PC-3 (cell line): Measurements from ENCODE around the gene EOLA1. TPM values are rescaled to one million over a fixed set of nuclear protein-coding genes. Genes with fewer than 3 reads are reported as not detected.

Experiments used
- ATAC-seq: fragments of 200-7000 bp; cut with Tn5 transposase; 2 replicates; pipeline ENCODE4 v1.9.1; 2020; ENCODE audit warnings: mild to moderate bottlenecking, moderate library complexity
- BruUV-seq: library from RNA; stranded (reverse); fragments of 400-500 nt; replicated peaks from 2 replicates; lab custom pipeline; 2021; lab: Mats Ljungman, UMichigan
- CTCF ChIA-PET: fragments of 300-600 bp; sonication (Branson Sonifier 250); formaldehyde crosslinking; loops from one replicate; lab custom pipeline; 2022; ENCODE audit warnings: antibody characterized with exemption; lab: Charles Lee
- POLR2A ChIA-PET: fragments of 300-600 bp; sonication (Branson Sonifier 250); formaldehyde crosslinking; loops from one replicate; lab custom pipeline; 2022; ENCODE audit warnings: antibody characterized with exemption; ENCODE audit not compliant: unreplicated experiment; lab: Charles Lee
- DNase-seq: peaks from one replicate; pipeline ENCODE4 v3.0.0-alpha.2; 2015
- H2AFZ ChIP-seq: fragments of 300-600 bp; sonication (generic); 2 replicates; pipeline ENCODE4 v1.6.0; 2016; ENCODE audit warnings: antibody characterized with exemption, low read length
- H3F3A ChIP-seq: fragments of 300-600 bp; sonication (generic); one replicate; pipeline ENCODE4 v1.6.0; 2017; ENCODE audit warnings: antibody characterized with exemption, low read length, control low read depth, mild to moderate bottlenecking; ENCODE audit not compliant: unreplicated experiment
- H3K27ac ChIP-seq: fragments of 300-600 bp; sonication (generic); 2 replicates; pipeline ENCODE4 v1.5.1; 2016; ENCODE audit warnings: mild to moderate bottlenecking, low read length
- H3K27me3 ChIP-seq: fragments of 300-600 bp; sonication (generic); 2 replicates; pipeline ENCODE4 v1.6.1; 2016; ENCODE audit warnings: low read length, mixed read lengths
- H3K36me3 ChIP-seq: fragments of 300-600 bp; sonication (generic); 2 replicates; pipeline ENCODE4 v1.6.1; 2016; ENCODE audit warnings: low read depth, mixed run types, low read length, mixed read lengths
- H3K4me1 ChIP-seq: fragments of 300-600 bp; sonication (generic); 2 replicates; pipeline ENCODE4 v1.5.1; 2016; ENCODE audit warnings: low read length; ENCODE audit not compliant: insufficient read depth
- H3K4me2 ChIP-seq: fragments of 300-600 bp; sonication (generic); 2 replicates; pipeline ENCODE4 v1.6.0; 2016; ENCODE audit warnings: low read length
- H3K4me3 ChIP-seq: fragments of 300-600 bp; sonication (generic); 2 replicates; pipeline ENCODE4 v1.5.1; 2016; ENCODE audit warnings: mild to moderate bottlenecking, low read length, mixed read lengths
- H3K79me2 ChIP-seq: fragments of 300-600 bp; sonication (generic); 2 replicates; pipeline ENCODE4 v1.6.1; 2017; ENCODE audit warnings: low read length, mixed read lengths
- H3K9ac ChIP-seq: fragments of 300-600 bp; sonication (generic); 2 replicates; pipeline ENCODE4 v1.6.0; 2016; ENCODE audit warnings: mild to moderate bottlenecking, low read length
- H3K9me2 ChIP-seq: fragments of 300-600 bp; sonication (generic); replicated peaks from 2 replicates; pipeline ENCODE4 v1.6.1; 2016; ENCODE audit warnings: mixed run types, low read length, mixed read lengths
- H3K9me3 ChIP-seq: fragments of 300-600 bp; sonication (generic); 2 replicates; pipeline ENCODE4 v1.6.1; 2016; ENCODE audit warnings: low read length, mixed read lengths
- H4K20me1 ChIP-seq: fragments of 300-600 bp; sonication (generic); 2 replicates; pipeline ENCODE4 v1.6.1; 2016; ENCODE audit warnings: low read length, mixed read lengths
- EZH2 ChIP-seq: fragments of 300-600 bp; sonication (generic); IDR thresholded peaks from one replicate; pipeline ENCODE4 v1.6.1; 2017; ENCODE audit warnings: antibody characterized with exemption, mild to moderate bottlenecking, low read length; ENCODE audit not compliant: unreplicated experiment
- EZH2phosphoT487 ChIP-seq: fragments of 300-600 bp; sonication (generic); IDR thresholded peaks from 2 replicates; pipeline ENCODE4 v1.6.1; 2018; ENCODE audit warnings: mild to moderate bottlenecking, antibody characterized with exemption, low read length, borderline replicate concordance
- intact Hi-C: fragments of 100-400 bp; cut with micrococcal nuclease; formaldehyde crosslinking; loops from 2 replicates; pipeline ENCODE4 v1.9.0; 2023
- total RNA-seq: library from RNA; depleted of rRNA; stranded (reverse); fragments of >200 nt; gene quantifications from 2 replicates; pipeline ENCODE4 v1.2.3, GENCODE V29; 2014
- TF ChIP-seq, protein P1 (sequence below): fragments of 300-600 bp; sonication (generic); conservative IDR thresholded peaks from 2 replicates; pipeline ENCODE4 v1.5.1; 2017; ENCODE audit warnings: antibody characterized with exemption, low read depth, mild to moderate bottlenecking, low read length

EOLA1 gene
- total RNA-seq, 1 experiment from 2014 or later: 21.7 TPM

DNA sequence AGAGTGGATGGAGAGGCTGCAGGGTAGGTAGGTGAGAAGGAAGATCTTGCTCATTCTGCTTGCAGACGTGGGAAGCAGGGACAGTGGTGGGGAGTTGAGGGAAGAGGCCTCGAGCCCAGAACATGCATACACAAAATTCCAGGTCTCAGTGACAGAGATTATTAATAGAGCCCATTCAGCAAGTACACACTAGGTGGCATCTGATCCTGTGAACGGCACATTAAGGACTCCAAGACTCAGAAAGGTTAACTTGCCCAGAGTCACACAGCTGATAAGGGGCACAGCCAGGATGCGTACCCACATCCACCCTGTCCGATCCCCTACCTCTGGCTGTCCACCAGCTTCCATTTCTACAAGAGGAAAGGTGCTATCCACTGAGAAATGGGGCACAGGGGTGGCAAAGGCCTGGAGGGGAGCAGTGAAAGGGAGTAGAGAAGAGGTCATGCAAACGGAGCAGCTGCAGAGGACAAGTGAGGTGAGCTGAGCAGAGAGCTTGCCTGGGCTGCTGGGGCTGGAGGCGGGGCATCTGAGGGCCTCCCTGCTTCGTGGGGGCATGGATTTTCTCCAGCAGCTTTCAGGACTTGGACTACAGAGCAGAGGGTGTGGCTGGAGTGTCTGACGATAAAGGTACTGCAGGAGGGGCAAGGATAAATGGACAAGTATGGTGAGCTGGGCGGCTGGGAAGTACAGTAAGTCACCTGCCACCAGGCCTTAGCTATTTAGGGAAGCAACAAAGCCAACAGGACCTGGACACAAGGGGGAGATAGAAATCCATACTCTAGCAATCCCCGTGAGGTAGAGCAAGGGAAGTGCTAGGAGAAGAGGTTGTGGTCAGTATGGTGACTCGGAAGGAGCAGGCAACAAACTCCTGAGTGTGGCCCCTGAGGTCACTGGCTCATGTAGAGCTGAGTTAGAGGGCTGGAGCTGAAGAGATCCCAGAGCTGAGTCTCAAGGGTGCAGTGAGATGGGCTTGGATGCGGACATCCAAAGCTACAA, 46.9 kb upstream of the EOLA1 start:
- peak; percentile 8; the same call in 1 of the 2 replicates for ATAC-seq
- CTCF ChIA-PET: interaction anchor here (0.8 to 1.1 kb wide), 2 partner anchors 17 to 18 kb away, joined by 3 read pairs; no protein-coding TSS in a partner anchor
- TF ChIP-seq, protein P1, sequence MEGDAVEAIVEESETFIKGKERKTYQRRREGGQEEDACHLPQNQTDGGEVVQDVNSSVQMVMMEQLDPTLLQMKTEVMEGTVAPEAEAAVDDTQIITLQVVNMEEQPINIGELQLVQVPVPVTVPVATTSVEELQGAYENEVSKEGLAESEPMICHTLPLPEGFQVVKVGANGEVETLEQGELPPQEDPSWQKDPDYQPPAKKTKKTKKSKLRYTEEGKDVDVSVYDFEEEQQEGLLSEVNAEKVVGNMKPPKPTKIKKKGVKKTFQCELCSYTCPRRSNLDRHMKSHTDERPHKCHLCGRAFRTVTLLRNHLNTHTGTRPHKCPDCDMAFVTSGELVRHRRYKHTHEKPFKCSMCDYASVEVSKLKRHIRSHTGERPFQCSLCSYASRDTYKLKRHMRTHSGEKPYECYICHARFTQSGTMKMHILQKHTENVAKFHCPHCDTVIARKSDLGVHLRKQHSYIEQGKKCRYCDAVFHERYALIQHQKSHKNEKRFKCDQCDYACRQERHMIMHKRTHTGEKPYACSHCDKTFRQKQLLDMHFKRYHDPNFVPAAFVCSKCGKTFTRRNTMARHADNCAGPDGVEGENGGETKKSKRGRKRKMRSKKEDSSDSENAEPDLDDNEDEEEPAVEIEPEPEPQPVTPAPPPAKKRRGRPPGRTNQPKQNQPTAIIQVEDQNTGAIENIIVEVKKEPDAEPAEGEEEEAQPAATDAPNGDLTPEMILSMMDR: 0 out of 2 replicates have a peak, but pooled peaks have one; percentile 19
- TF ChIP-seq EZH2phosphoT487: no peak
- no peak for TF ChIP-seq EZH2
- intact Hi-C loops: loop anchor here (2.0 kb wide), 1 partner anchor 47 kb away; the partner anchor contains the start of gene EOLA1
- H2AFZ ChIP-seq: no peak overlapping the region
- BruUV-seq: no TSS peak
- DNase-seq: peak; percentile 43
- no peaks in the 10 kb centered on the region for H3K79me2 ChIP-seq
- H3K27me3 ChIP-seq: no peaks in the 10 kb centered on the region
- peak overlapping the region; percentile 61 for H3K4me2 ChIP-seq
- POLR2A ChIA-PET: no interaction called here
- no peaks in the 10 kb centered on the region for H4K20me1 ChIP-seq
- no peak overlapping the region; the same call in 1 of the 2 replicates for H3K4me3 ChIP-seq
- peaks cover 49% of the 10 kb centered on the region for H3K4me1 ChIP-seq
- no peaks in the 10 kb centered on the region for H3K9me3 ChIP-seq
- peaks cover 60% of the 10 kb centered on the region for H3K36me3 ChIP-seq
- H3K9ac ChIP-seq: peak overlapping the region; percentile 45
- no peaks in the 10 kb centered on the region for H3K9me2 ChIP-seq
- H3F3A ChIP-seq: peaks cover 10% of the 10 kb centered on the region
- H3K27ac ChIP-seq: peak overlapping the region; percentile 89

DNA sequence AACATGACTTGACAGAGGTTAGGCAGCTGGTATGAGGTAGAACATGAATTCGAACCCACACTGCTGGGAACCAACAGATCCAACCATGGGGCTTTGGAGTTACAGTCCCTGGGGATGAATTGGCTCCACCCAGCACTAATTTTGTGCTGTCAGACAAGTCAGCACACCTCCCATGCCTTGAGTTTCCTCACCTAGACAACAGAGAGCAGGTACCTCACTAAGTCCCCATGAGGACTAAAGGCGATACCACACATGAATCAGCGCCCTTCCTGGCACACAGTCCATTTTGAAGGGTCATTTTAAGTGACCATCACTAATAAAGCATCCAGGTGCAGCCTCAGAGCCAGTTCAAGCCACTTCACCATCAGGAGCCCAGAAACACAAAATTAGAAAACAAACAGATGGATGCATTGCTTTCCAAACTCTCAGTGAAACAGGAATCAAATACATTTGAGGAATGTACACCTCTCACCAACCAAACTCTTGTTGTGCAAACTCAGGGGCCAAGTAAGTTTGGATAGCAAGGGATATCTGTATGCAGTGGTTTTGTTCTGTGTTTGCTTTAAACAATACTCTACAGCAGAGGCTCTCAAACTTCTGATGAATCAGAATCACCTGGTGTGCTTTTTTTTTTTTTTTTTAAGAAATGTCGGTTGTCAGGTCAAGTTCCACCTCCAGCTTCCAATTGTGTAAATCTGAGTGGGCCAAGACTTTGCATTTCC, 45.8 kb upstream of the EOLA1 start:
- H3K27ac ChIP-seq: peak overlapping the region; percentile 89
- BruUV-seq: no TSS peak
- TF ChIP-seq EZH2: no peak
- TF ChIP-seq EZH2phosphoT487: no peak
- TF ChIP-seq, protein P1: no peak
- peak overlapping the region; percentile 45 for H3K9ac ChIP-seq
- peaks cover 10% of the 10 kb centered on the region for H3F3A ChIP-seq
- no peaks in the 10 kb centered on the region for H3K27me3 ChIP-seq
- H3K9me2 ChIP-seq: no peaks in the 10 kb centered on the region
- peak overlapping the region; percentile 61 for H3K4me2 ChIP-seq
- H2AFZ ChIP-seq: no peak overlapping the region
- peak; percentile 48 for ATAC-seq
- POLR2A ChIA-PET: no interaction called here
- no peak overlapping the region; the same call in 1 of the 2 replicates for H3K4me3 ChIP-seq
- intact Hi-C loops: loop anchor here (1.0 to 2.0 kb wide), 2 partner anchors 10 to 46 kb away; partner anchors contain the start of genes EOLA1 and IDS
- no peaks in the 10 kb centered on the region for H4K20me1 ChIP-seq
- no peaks in the 10 kb centered on the region for H3K79me2 ChIP-seq
- no peaks in the 10 kb centered on the region for H3K9me3 ChIP-seq
- H3K4me1 ChIP-seq: peaks cover 49% of the 10 kb centered on the region
- H3K36me3 ChIP-seq: peaks cover 52% of the 10 kb centered on the region
- DNase-seq: peak; percentile 58
- CTCF ChIA-PET: interaction anchor here (1.2 kb wide), 1 partner anchor 17 kb away, joined by 3 read pairs; no protein-coding TSS in a partner anchor
